Psoas muscle (tissue), 8 donors: ENCODE data around the gene LTB4R. TPM values are rescaled to one million over a fixed set of nuclear protein-coding genes. Genes with fewer than 3 reads are reported as not detected.
A peak's percentile ranks its signal among the peaks of the same experiment; 100 is the strongest.

Experiments used
- ATAC-seq, 4 donors: fragments of 200-7000 bp; cut with Tn5 transposase; one replicate each; pipeline ENCODE4 v1.9.1; 2020; ENCODE audit warnings: moderate library complexity in 3 of 4, mild to moderate bottlenecking in 2 of 4
- DNase-seq, 2 donors: peaks; one replicate each; pipeline ENCODE4 v3.0.0-alpha.2; 2020
- H3K27ac ChIP-seq: fragments of 200-600 bp; one replicate; pipeline ENCODE4 v1.8.0; 2022
- H3K27me3 ChIP-seq, 3 donors: fragments of 200-600 bp in 1 of 3; one replicate each; pipeline versions ENCODE4 v1.6.1 to v1.8.0; 2013 to 2022; ENCODE audit warnings: low read length in 2 of 3, mild to moderate bottlenecking in 2 of 3, moderate library complexity in 1 of 3; ENCODE audit not compliant: insufficient read depth in 3 of 3
- H3K36me3 ChIP-seq, 2 donors: fragments of 200-600 bp in 1 of 2; one replicate each; pipeline versions ENCODE4 v1.6.1 to v1.8.0; 2013 to 2022; ENCODE audit warnings: low read depth in 1 of 2, mild to moderate bottlenecking in 1 of 2, moderate library complexity in 1 of 2; ENCODE audit not compliant: insufficient read depth in 1 of 2
- H3K4me1 ChIP-seq: fragments of 200-600 bp; one replicate; pipeline ENCODE4 v1.8.0; 2022
- H3K4me3 ChIP-seq: fragments of 200-600 bp; one replicate; pipeline ENCODE4 v1.8.0; 2022; ENCODE audit warnings: mild to moderate bottlenecking
- H3K9me3 ChIP-seq: fragments of 200-600 bp; one replicate; pipeline ENCODE4 v1.8.0; 2022
- WGBS, 3 donors: extraction: QIAGEN DNeasy Blood & Tissue Kit; methylation state at CpG; one replicate each; pipeline versions ENCODE4 v1.1.6 to v1.1.7; 2013; 5-methylcytosine and 5-hydroxymethylcytosine counted together
- intact Hi-C, 2 donors: fragments of 100-400 bp; cut with DNase I; formaldehyde crosslinking; loops; one replicate each; pipeline versions ENCODE4 v1.11.0 to v1.14.2; 2022
- polyA plus RNA-seq, 3 donors: library from polyadenylated mRNA; stranded (reverse); fragments of 200-250 nt; gene quantifications; one replicate each; pipeline ENCODE4 v1.2.3, GENCODE V29; 2013
- total RNA-seq, 4 donors: library from RNA; stranded (reverse); fragmentation: NEBNext Ultra II Directional in 2 of 4; extraction: Animal tissue kit (Norgen Biotek cat#: 25700) in 2 of 4; gene quantifications; one replicate each; pipeline versions ENCODE4 v1.2.1 to v1.2.4, GENCODE V29; 2021 to 2023
- TF ChIP-seq, protein P1 (sequence below): fragments of 200-600 bp; IDR thresholded peaks from one replicate; pipeline ENCODE4 v1.8.0; 2022; ENCODE audit warnings: antibody characterized with exemption
- donor health status: healthy with polysubstance abuse.
- donor health status: DM: no; HTN: no; CAD: no; lungs with moderate emphysema.
- donor health status: Bipolar disorder and iron deficiency.
- donor health status: healthy.
- donor health status: DM: yes; HTN: yes; CAD: no.
- donor health status: DM: no; HTN: no; CAD: no.
- donor health status: DM: no; HTN: no; CAD: no.
- donor health status: DM: yes; HTN: yes; CAD: no.

Gene LTB4R
- total and polyA plus RNA-seq, 7 donors: 0.35 to 2.1 (median 1.9) TPM

DNA sequence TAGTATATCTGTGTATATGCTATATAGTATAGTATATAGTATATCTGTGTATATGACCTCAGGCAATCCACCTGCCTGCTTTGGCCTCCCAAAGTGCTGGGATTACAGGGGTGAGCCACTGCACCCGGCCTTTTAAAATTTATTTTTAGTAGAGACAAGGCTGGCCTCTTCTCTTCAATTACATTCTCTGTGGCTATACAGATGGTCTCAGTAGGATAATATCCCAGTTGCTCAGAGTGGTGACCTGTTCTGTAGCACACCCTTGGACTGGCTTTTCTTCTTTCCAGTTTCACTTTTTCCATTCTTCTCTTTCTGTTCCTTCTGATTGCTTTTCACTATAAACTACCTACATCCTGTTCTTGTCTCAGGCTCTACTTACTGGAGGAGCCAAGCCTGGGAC is 53.5 kb downstream of the LTB4R start:
- ATAC-seq (no peak), DNase-seq (no peak)
- Histone ChIP-seq H3K9me3 (no peaks in the 10 kb centered on the region), H3K27ac (no peak overlapping the region), H3K27me3 (peaks cover 0 to 60% (median 7%) of the 10 kb centered on the region in 3 donors), H3K4me3 (no peak overlapping the region), H3K4me1 (peaks cover 12% of the 10 kb centered on the region), H3K36me3 (no peaks in the 10 kb centered on the region)
- intact Hi-C loops: no loop called here
- TF ChIP-seq, protein P1, sequence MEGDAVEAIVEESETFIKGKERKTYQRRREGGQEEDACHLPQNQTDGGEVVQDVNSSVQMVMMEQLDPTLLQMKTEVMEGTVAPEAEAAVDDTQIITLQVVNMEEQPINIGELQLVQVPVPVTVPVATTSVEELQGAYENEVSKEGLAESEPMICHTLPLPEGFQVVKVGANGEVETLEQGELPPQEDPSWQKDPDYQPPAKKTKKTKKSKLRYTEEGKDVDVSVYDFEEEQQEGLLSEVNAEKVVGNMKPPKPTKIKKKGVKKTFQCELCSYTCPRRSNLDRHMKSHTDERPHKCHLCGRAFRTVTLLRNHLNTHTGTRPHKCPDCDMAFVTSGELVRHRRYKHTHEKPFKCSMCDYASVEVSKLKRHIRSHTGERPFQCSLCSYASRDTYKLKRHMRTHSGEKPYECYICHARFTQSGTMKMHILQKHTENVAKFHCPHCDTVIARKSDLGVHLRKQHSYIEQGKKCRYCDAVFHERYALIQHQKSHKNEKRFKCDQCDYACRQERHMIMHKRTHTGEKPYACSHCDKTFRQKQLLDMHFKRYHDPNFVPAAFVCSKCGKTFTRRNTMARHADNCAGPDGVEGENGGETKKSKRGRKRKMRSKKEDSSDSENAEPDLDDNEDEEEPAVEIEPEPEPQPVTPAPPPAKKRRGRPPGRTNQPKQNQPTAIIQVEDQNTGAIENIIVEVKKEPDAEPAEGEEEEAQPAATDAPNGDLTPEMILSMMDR: no peak
- WGBS, 3 donors: 46 to 72% (median 52%) methylated on average over 1 of the region's 1 CpG

DNA sequence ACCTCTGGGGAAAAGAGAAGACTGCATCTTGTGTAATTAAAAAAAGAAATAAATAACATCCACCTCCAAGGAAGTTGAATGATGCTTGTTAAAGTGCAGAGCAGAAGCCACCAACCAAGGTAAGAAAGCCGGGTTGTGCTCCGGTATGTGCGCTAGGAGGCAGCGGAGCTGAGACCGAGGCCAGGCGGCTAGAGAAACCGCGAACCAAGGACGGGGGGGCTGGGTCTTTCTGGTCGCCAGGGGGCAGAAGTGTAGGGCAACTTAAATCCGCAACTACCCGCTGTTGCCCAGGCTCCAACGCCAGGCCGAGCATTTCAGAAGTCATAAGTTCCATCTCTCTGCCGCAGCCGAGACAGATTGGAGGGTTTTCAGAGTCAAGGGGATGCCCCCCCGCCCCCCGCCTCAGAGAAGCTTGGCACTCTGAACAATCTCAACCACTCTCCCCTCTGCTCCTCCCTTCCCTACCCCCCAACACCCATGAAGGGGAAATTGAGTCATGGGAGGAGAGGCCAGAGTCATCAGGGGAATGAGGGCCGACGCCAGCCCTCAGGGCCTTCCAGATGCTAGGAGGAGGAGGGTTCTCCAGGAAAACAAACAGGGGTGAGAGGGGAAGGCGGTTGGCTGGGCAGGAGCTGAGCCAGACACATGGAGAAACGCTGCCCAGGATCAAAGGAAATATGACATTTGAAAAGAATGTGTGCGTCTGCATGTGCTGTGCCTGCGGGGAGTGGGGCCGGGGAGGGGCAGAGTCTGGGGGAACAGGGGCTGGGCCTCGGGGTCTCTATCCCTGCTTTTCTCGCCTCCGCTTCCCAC is 54.5 kb downstream of the LTB4R start:
- DNase-seq (peak; percentile 84 to 88), ATAC-seq (peak; percentile 50 to 71 (median 63))
- WGBS, 3 donors: 7 to 12% (median 11%) methylated on average over 27 to 28 of the region's 28 CpGs
- H3K9me3 ChIP-seq: no peaks in the 10 kb centered on the region
- H3K27ac ChIP-seq: peak overlapping the region; percentile 76
- H3K4me1 ChIP-seq: peaks cover 12% of the 10 kb centered on the region
- peak overlapping the region; percentile 64 for H3K4me3 ChIP-seq
- H3K27me3 ChIP-seq: peaks cover 0 to 55% (median 12%) of the 10 kb centered on the region in 3 donors
- TF ChIP-seq, protein P1: peak; percentile 62
- intact Hi-C loops: loop anchor here in 1 of 2 donors (1.0 kb wide), 1 partner anchor 64 kb away; no protein-coding TSS in a partner anchor
- H3K36me3 ChIP-seq: no peaks in the 10 kb centered on the region

DNA sequence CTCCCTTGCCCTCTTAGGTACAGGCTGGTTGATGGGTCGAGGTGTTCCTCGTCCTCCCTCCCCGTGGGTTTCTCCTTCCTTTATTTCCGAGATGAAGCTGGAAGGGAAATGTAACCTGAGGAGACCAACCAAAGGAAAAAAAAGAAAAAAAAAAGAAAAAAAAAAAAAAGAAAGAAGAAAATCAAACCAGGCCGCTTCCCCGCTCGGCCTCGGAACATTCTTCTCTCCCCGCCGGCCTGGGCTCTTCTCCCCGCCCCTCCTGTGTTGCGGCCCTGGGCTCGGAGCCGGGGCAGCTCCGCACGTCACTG is 55.1 kb downstream of the LTB4R start:
- H3K36me3 ChIP-seq: no peaks in the 10 kb centered on the region
- H3K9me3 ChIP-seq: no peaks in the 10 kb centered on the region
- H3K4me3 ChIP-seq: peak overlapping the region; percentile 64
- WGBS, 3 donors: 2 to 5% (median 4%) methylated on average over 16 of the region's 16 CpGs
- peaks cover 0 to 50% (median 12%) of the 10 kb centered on the region in 3 donors for H3K27me3 ChIP-seq
- peak in 1 of 4 donors; percentile 76 for ATAC-seq
- H3K4me1 ChIP-seq: peaks cover 12% of the 10 kb centered on the region
- H3K27ac ChIP-seq: peak overlapping the region; percentile 76
- TF ChIP-seq, protein P1: no peak
- intact Hi-C loops: loop anchor here in 1 of 2 donors (1.0 kb wide), 1 partner anchor 64 kb away; no protein-coding TSS in a partner anchor
- no peak for DNase-seq

DNA sequence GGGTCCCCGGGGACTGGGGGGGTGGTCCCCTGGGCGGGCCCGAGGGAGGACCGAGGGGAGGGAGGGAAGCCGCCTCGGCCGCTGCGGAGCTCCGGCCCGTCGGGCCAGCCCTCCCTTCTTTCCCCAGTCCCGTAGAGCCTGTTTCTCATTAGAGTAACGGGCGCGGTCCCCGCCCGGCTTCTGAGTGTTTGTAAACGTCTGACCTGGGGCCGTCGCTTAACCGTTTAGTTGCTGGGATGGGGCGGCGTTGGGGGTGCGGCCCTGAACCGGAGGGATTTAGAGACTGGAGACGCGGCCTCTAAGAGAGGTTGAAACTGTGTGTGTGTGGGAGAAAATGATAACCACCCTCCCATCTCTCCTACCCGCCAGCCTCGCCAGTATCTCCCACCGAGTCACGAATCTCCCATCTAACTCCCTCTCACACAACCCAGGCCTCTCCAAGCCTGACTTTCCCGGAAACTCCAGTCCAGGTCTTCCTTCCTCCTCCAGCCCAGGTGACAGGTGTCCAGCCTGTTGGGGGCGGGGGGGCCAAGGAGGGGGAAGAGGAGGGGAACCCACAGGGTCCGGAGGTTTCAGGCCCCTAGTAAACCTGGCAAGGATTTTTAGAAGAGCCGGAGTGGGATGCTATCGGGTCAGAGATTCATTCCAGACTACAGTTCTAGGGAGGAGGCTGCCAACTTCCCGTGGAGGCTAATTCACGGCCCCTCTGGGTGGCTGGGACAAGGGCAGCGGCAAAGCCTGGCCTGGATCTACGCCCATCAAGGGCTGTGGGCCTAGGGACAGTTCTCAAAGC is 55.6 kb downstream of the LTB4R start:
- TF ChIP-seq, protein P1: no peak
- DNase-seq: peak; percentile 88 to 93
- H3K4me3 ChIP-seq: peak overlapping the region; percentile 64
- 1 to 3% (median 2%) methylated on average over 38 to 40 of the region's 40 CpGs for WGBS, 3 donors
- H3K27me3 ChIP-seq: peaks cover 0 to 47% (median 12%) of the 10 kb centered on the region in 3 donors
- intact Hi-C loops: loop anchor here in 1 of 2 donors (1.0 kb wide), 1 partner anchor 63 kb away; no protein-coding TSS in a partner anchor
- peak overlapping the region; percentile 76 for H3K27ac ChIP-seq
- H3K36me3 ChIP-seq: no peaks in the 10 kb centered on the region
- H3K4me1 ChIP-seq: peaks cover 12% of the 10 kb centered on the region
- no peaks in the 10 kb centered on the region for H3K9me3 ChIP-seq
- peak; percentile 41 to 80 (median 72) for ATAC-seq

Other genes starting within 250 kb of the LTB4R start
Only the 30 nearest of the 33 such genes appear.
- gene DCAF11, start 196.7 kb upstream of the LTB4R start, total RNA-seq: 10 to 100 TPM; 48.8 to 73.5 (median 68.6) TPM
- gene DCAF11, start 196.7 kb upstream of the LTB4R start, polyA plus RNA-seq: 10 to 100 TPM; 34.7 to 66.4 (median 35.4) TPM
- gene NRL, start 196.6 kb upstream of the LTB4R start, total RNA-seq: 1 to 10 TPM; 1.5 to 3.6 (median 2.5) TPM
- gene NRL, start 196.6 kb upstream of the LTB4R start, polyA plus RNA-seq: 1 to 10 TPM; 1.2 to 5.1 (median 2.4) TPM
- gene FITM1, start 180.8 kb upstream of the LTB4R start, total RNA-seq: 100 to 1,000 TPM in 3 of 4 donors, 10 to 100 TPM in 1; 72.8 to 167 (median 137) TPM
- gene FITM1, start 180.8 kb upstream of the LTB4R start, polyA plus RNA-seq: 100 to 1,000 TPM; 100 to 163 (median 113) TPM
- 100 to 1,000 TPM in 1 of 4 donors, 10 to 100 TPM in 3; 49.2 to 122 (median 80.3) TPM for gene PSME1, start 175.3 kb upstream of the LTB4R start, total RNA-seq
- 100 to 1,000 TPM in 1 of 3 donors, 10 to 100 TPM in 2; 73.0 to 106 (median 92.6) TPM for gene PSME1, start 175.3 kb upstream of the LTB4R start, polyA plus RNA-seq
- 10 to 100 TPM; 18.0 to 67.5 (median 36.1) TPM for gene EMC9, start 169.9 kb upstream of the LTB4R start, total RNA-seq
- 10 to 100 TPM; 17.2 to 35.5 (median 30.9) TPM for gene EMC9, start 169.9 kb upstream of the LTB4R start, polyA plus RNA-seq
- gene PSME2, start 164.9 kb upstream of the LTB4R start, total RNA-seq: 100 to 1,000 TPM in 1 of 4 donors, 10 to 100 TPM in 3; 30.1 to 179 (median 76.0) TPM
- gene PSME2, start 164.9 kb upstream of the LTB4R start, polyA plus RNA-seq: 10 to 100 TPM; 64.7 to 80.0 (median 76.4) TPM
- gene RNF31, start 164.0 kb upstream of the LTB4R start, total RNA-seq: 10 to 100 TPM; 46.4 to 81.5 (median 64.7) TPM
- 10 to 100 TPM; 43.3 to 57.3 (median 55.7) TPM for gene RNF31, start 164.0 kb upstream of the LTB4R start, polyA plus RNA-seq
- 10 to 100 TPM; 10.4 to 21.6 (median 15.1) TPM for gene IRF9, start 150.2 kb upstream of the LTB4R start, total RNA-seq
- 10 to 100 TPM in 2 of 3 donors, 1 to 10 TPM in 1; 7.9 to 14.2 (median 11.8) TPM for gene IRF9, start 150.2 kb upstream of the LTB4R start, polyA plus RNA-seq
- 1 to 10 TPM; 1.0 to 1.6 (median 1.3) TPM for gene REC8, start 139.4 kb upstream of the LTB4R start, total RNA-seq
- 1 to 10 TPM in 1 of 3 donors, under 1 TPM in 2; 0.13 to 1.2 (median 0.86) TPM for gene REC8, start 139.4 kb upstream of the LTB4R start, polyA plus RNA-seq
- 10 to 100 TPM; 35.7 to 75.9 (median 51.1) TPM for gene IPO4, start 122.7 kb upstream of the LTB4R start, total RNA-seq
- gene IPO4, start 122.7 kb upstream of the LTB4R start, polyA plus RNA-seq: 10 to 100 TPM; 28.8 to 99.7 (median 62.4) TPM
- 10 to 100 TPM; 21.0 to 22.7 (median 21.8) TPM for gene TM9SF1, start 116.1 kb upstream of the LTB4R start, total RNA-seq
- gene TM9SF1, start 116.1 kb upstream of the LTB4R start, polyA plus RNA-seq: 10 to 100 TPM; 21.7 to 43.4 (median 31.7) TPM
- gene TSSK4, start 105.8 kb upstream of the LTB4R start, total RNA-seq: not detected
- gene TSSK4, start 105.8 kb upstream of the LTB4R start, polyA plus RNA-seq: under 1 TPM in 2 of 3 donors, not detected in 1; 0.05 to 0.06 TPM
- gene CHMP4A, start 98.0 kb upstream of the LTB4R start, total RNA-seq: 10 to 100 TPM; 12.3 to 18.2 (median 15.7) TPM
- 10 to 100 TPM; 29.6 to 42.1 (median 29.9) TPM for gene CHMP4A, start 98.0 kb upstream of the LTB4R start, polyA plus RNA-seq
- gene MDP1, start 95.4 kb upstream of the LTB4R start, total RNA-seq: 10 to 100 TPM in 3 of 4 donors, 1 to 10 TPM in 1; 9.4 to 16.3 (median 12.1) TPM
- gene MDP1, start 95.4 kb upstream of the LTB4R start, polyA plus RNA-seq: 10 to 100 TPM in 2 of 3 donors, 1 to 10 TPM in 1; 6.2 to 19.7 (median 13.0) TPM
- gene NEDD8, start 79.1 kb upstream of the LTB4R start, total RNA-seq: 100 to 1,000 TPM; 135 to 206 (median 159) TPM
- gene NEDD8, start 79.1 kb upstream of the LTB4R start, polyA plus RNA-seq: 100 to 1,000 TPM; 214 to 315 (median 297) TPM
- 10 to 100 TPM; 19.7 to 33.1 (median 27.9) TPM for gene GMPR2, start 78.6 kb upstream of the LTB4R start, total RNA-seq
- 10 to 100 TPM; 17.7 to 24.0 (median 21.7) TPM for gene GMPR2, start 78.6 kb upstream of the LTB4R start, polyA plus RNA-seq
- 10 to 100 TPM; 36.6 to 69.6 (median 65.2) TPM for gene TINF2, start 68.9 kb upstream of the LTB4R start, total RNA-seq
- 100 to 1,000 TPM in 1 of 3 donors, 10 to 100 TPM in 2; 37.8 to 103 (median 48.3) TPM for gene TINF2, start 68.9 kb upstream of the LTB4R start, polyA plus RNA-seq
- under 1 TPM in 3 of 4 donors, not detected in 1; 0.25 to 0.50 (median 0.32) TPM for gene TGM1, start 48.3 kb upstream of the LTB4R start, total RNA-seq
- gene TGM1, start 48.3 kb upstream of the LTB4R start, polyA plus RNA-seq: 1 to 10 TPM in 1 of 3 donors, under 1 TPM in 2; 0.17 to 1.3 (median 0.86) TPM
- gene RABGGTA, start 39.9 kb upstream of the LTB4R start, total RNA-seq: 10 to 100 TPM; 16.9 to 17.8 (median 17.3) TPM
- 10 to 100 TPM; 15.1 to 36.2 (median 18.9) TPM for gene RABGGTA, start 39.9 kb upstream of the LTB4R start, polyA plus RNA-seq
- gene DHRS1, start 11.7 kb upstream of the LTB4R start, total RNA-seq: 1 to 10 TPM; 1.9 to 3.4 (median 2.7) TPM
- 1 to 10 TPM; 1.5 to 6.4 (median 3.4) TPM for gene DHRS1, start 11.7 kb upstream of the LTB4R start, polyA plus RNA-seq
- 10 to 100 TPM; 36.7 to 38.8 (median 37.7) TPM for gene NOP9, start 11.7 kb upstream of the LTB4R start, total RNA-seq
- 10 to 100 TPM; 11.4 to 29.8 (median 16.1) TPM for gene NOP9, start 11.7 kb upstream of the LTB4R start, polyA plus RNA-seq
- gene CIDEB, start 3.5 kb upstream of the LTB4R start, total RNA-seq: 1 to 10 TPM in 3 of 4 donors, under 1 TPM in 1; 0.95 to 2.5 (median 1.8) TPM
- gene CIDEB, start 3.5 kb upstream of the LTB4R start, polyA plus RNA-seq: 1 to 10 TPM; 1.2 to 2.1 (median 1.3) TPM
- gene LTB4R2, start 1.4 kb upstream of the LTB4R start, total RNA-seq: 1 to 10 TPM in 3 of 4 donors, under 1 TPM in 1; 0.96 to 2.3 (median 1.7) TPM
- under 1 TPM; 0.08 to 0.57 (median 0.32) TPM for gene LTB4R2, start 1.4 kb upstream of the LTB4R start, polyA plus RNA-seq
- gene ADCY4, start 23.6 kb downstream of the LTB4R start, total RNA-seq: 10 to 100 TPM in 3 of 4 donors, 1 to 10 TPM in 1; 8.6 to 13.9 (median 11.2) TPM
- 10 to 100 TPM in 1 of 3 donors, 1 to 10 TPM in 2; 7.0 to 10.8 (median 7.7) TPM for gene ADCY4, start 23.6 kb downstream of the LTB4R start, polyA plus RNA-seq
- gene RIPK3, start 28.5 kb downstream of the LTB4R start, total RNA-seq: 1 to 10 TPM; 1.1 to 1.9 (median 1.4) TPM
- 1 to 10 TPM in 1 of 3 donors, under 1 TPM in 2; 0.94 to 1.7 (median 0.97) TPM for gene RIPK3, start 28.5 kb downstream of the LTB4R start, polyA plus RNA-seq
- gene NFATC4, start 56.7 kb downstream of the LTB4R start, total RNA-seq: 10 to 100 TPM in 2 of 4 donors, 1 to 10 TPM in 2; 2.7 to 12.0 (median 7.8) TPM
- gene NFATC4, start 56.7 kb downstream of the LTB4R start, polyA plus RNA-seq: 1 to 10 TPM; 5.5 to 7.9 (median 7.3) TPM
- gene NYNRIN, start 87.5 kb downstream of the LTB4R start, total RNA-seq: 1 to 10 TPM; 2.1 to 8.0 (median 2.4) TPM
- gene NYNRIN, start 87.5 kb downstream of the LTB4R start, polyA plus RNA-seq: 1 to 10 TPM; 1.1 to 1.5 (median 1.2) TPM
- 1 to 10 TPM in 1 of 4 donors, under 1 TPM in 3; 0.66 to 1.5 (median 0.76) TPM for gene CBLN3, start 118.2 kb downstream of the LTB4R start, total RNA-seq
- gene CBLN3, start 118.2 kb downstream of the LTB4R start, polyA plus RNA-seq: under 1 TPM; 0.38 to 0.78 (median 0.70) TPM
- gene KHNYN, start 118.5 kb downstream of the LTB4R start, total RNA-seq: 10 to 100 TPM; 25.8 to 44.2 (median 41.3) TPM
- 10 to 100 TPM; 15.3 to 74.9 (median 35.9) TPM for gene KHNYN, start 118.5 kb downstream of the LTB4R start, polyA plus RNA-seq
- gene SDR39U1, start 131.3 kb downstream of the LTB4R start, total RNA-seq: 10 to 100 TPM; 55.7 to 75.2 (median 63.8) TPM
- gene SDR39U1, start 131.3 kb downstream of the LTB4R start, polyA plus RNA-seq: 100 to 1,000 TPM in 1 of 3 donors, 10 to 100 TPM in 2; 62.9 to 110 (median 63.6) TPM